Astrocyte (in vitro differentiated cells and primary cell): Measurements from ENCODE around the gene MRTFA. TPM values are rescaled to one million over a fixed set of nuclear protein-coding genes. Genes with fewer than 3 reads are reported as not detected.

ENCODE experiments used
- DNase-seq: peaks from one replicate; pipeline ENCODE4 v3.0.0-alpha.2; 2010; ENCODE audit warnings: low read depth
- FAIRE-seq: peaks from 2 replicates; lab custom pipeline; 2011; peaks lifted over from hg19 to GRCh38; lab: Jason Lieb, UNC
- H2AFZ ChIP-seq: 2 replicates; pipeline ENCODE4 v1.6.0; 2012; ENCODE audit warnings: low read depth, low read length, inconsistent platforms
- H3K27ac ChIP-seq: 2 replicates; pipeline ENCODE4 v1.5.1; 2011; ENCODE audit warnings: low read depth, low read length, inconsistent platforms
- H3K27me3 ChIP-seq: 2 replicates; pipeline ENCODE4 v1.6.0; 2011; ENCODE audit warnings: low read length, inconsistent platforms; ENCODE audit not compliant: insufficient read depth
- H3K36me3 ChIP-seq: 2 replicates; pipeline ENCODE4 v1.5.1; 2011; ENCODE audit warnings: low read length, inconsistent platforms; ENCODE audit not compliant: insufficient read depth
- H3K4me1 ChIP-seq: 2 replicates; pipeline ENCODE4 v1.5.1; 2011; ENCODE audit warnings: low read length, inconsistent platforms; ENCODE audit not compliant: insufficient read depth
- H3K4me2 ChIP-seq: 2 replicates; pipeline ENCODE4 v1.6.0; 2012; ENCODE audit warnings: low read length, inconsistent platforms
- H3K4me3 ChIP-seq: 2 replicates; pipeline ENCODE4 v1.5.1; 2011; ENCODE audit warnings: low read depth, mild to moderate bottlenecking, low read length, inconsistent platforms; ENCODE audit not compliant: insufficient read depth
- H3K79me2 ChIP-seq: 2 replicates; pipeline ENCODE4 v1.6.0; 2012; ENCODE audit warnings: mild to moderate bottlenecking, low read length, inconsistent platforms; ENCODE audit not compliant: insufficient read depth
- H3K9ac ChIP-seq: 2 replicates; pipeline ENCODE4 v1.6.0; 2012; ENCODE audit warnings: mild to moderate bottlenecking, low read length, inconsistent platforms
- H3K9me3 ChIP-seq: 2 replicates; pipeline ENCODE4 v1.5.1; 2012; ENCODE audit warnings: low read depth, mild to moderate bottlenecking, low read length, inconsistent platforms; ENCODE audit not compliant: insufficient read depth
- H4K20me1 ChIP-seq: 2 replicates; pipeline ENCODE4 v1.6.0; 2012; ENCODE audit warnings: low read length, inconsistent platforms; ENCODE audit not compliant: insufficient read depth
- H3K27ac Mint-ChIP-seq: one replicate; pipeline ENCODE4 v1.8.0; 2021; ENCODE audit warnings: mild to moderate bottlenecking, mixed read lengths; ENCODE audit not compliant: unreplicated experiment
- H3K27me3 Mint-ChIP-seq: one replicate; pipeline ENCODE4 v1.8.0; 2021; ENCODE audit warnings: low read depth, mixed read lengths; ENCODE audit not compliant: unreplicated experiment
- H3K36me3 Mint-ChIP-seq: one replicate; pipeline ENCODE4 v1.8.0; 2021; ENCODE audit warnings: low read depth, mixed read lengths; ENCODE audit not compliant: unreplicated experiment
- H3K4me1 Mint-ChIP-seq: one replicate; pipeline ENCODE4 v1.8.0; 2021; ENCODE audit warnings: low read depth, mixed read lengths; ENCODE audit not compliant: unreplicated experiment
- H3K4me3 Mint-ChIP-seq: one replicate; pipeline ENCODE4 v1.8.0; 2021; ENCODE audit warnings: mild to moderate bottlenecking, moderate library complexity, mixed read lengths; ENCODE audit not compliant: unreplicated experiment
- H3K9me3 Mint-ChIP-seq: one replicate; pipeline ENCODE4 v1.8.0; 2021; ENCODE audit warnings: mild to moderate bottlenecking, mixed read lengths; ENCODE audit not compliant: unreplicated experiment
- EZH2 ChIP-seq: IDR thresholded peaks from 2 replicates; pipeline ENCODE4 v1.6.1; 2012; ENCODE audit warnings: mild to moderate bottlenecking, low read length, inconsistent platforms; ENCODE audit not compliant: insufficient read depth
- total RNA-seq: library from RNA; stranded (reverse); gene quantifications from 2 replicates; pipeline ENCODE4 v1.2.1, GENCODE V29; 2021
- TF ChIP-seq, protein P1 (sequence below): IDR thresholded peaks from 2 replicates; pipeline ENCODE4 v1.5.1; 2011; ENCODE audit warnings: low read depth, mild to moderate bottlenecking, inconsistent platforms, low read length, moderate library complexity; ENCODE audit not compliant: insufficient read depth

MRTFA gene
- total RNA-seq, 1 donor from 2014 or later, result 74.3 TPM

DNA sequence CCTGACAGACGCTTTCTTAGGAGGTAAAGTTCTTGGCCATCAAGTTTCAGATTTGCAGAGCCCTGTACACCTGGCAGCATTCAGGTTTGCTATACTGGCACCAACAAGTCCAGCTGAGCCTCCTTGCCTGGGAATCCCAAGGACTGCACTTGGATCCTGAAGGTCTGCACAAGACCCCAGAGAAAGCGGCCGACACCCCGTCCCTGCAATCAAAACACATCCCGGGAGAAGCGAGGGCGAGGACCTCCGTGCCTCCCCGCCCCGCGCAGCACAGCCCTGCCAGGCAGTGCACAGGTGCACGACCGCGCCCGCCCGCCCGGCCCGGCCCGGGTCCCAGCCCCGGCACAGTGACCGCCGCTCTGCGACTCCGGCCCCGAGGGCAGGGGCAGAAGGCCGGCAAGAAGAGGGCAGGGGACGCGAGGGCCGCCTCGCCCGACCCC lies 559 bp downstream of the MRTFA start:
- no peaks in the 10 kb centered on the region for H3K9me3 ChIP-seq
- Mint-ChIP-seq H3K4me3 (peak overlapping the region; percentile 94), H3K9me3 (no peaks in the 10 kb centered on the region), H3K27ac (peak overlapping the region; percentile 62), H3K36me3 (peaks cover 4% of the 10 kb centered on the region), H3K4me1 (peaks cover 28% of the 10 kb centered on the region), H3K27me3 (no peaks in the 10 kb centered on the region)
- no peak for TF ChIP-seq EZH2
- TF ChIP-seq, protein P1, sequence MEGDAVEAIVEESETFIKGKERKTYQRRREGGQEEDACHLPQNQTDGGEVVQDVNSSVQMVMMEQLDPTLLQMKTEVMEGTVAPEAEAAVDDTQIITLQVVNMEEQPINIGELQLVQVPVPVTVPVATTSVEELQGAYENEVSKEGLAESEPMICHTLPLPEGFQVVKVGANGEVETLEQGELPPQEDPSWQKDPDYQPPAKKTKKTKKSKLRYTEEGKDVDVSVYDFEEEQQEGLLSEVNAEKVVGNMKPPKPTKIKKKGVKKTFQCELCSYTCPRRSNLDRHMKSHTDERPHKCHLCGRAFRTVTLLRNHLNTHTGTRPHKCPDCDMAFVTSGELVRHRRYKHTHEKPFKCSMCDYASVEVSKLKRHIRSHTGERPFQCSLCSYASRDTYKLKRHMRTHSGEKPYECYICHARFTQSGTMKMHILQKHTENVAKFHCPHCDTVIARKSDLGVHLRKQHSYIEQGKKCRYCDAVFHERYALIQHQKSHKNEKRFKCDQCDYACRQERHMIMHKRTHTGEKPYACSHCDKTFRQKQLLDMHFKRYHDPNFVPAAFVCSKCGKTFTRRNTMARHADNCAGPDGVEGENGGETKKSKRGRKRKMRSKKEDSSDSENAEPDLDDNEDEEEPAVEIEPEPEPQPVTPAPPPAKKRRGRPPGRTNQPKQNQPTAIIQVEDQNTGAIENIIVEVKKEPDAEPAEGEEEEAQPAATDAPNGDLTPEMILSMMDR, result no peak
- DNase-seq (no peak), FAIRE-seq (no peak)
- peak overlapping the region; percentile 89 for H3K9ac ChIP-seq
- peaks cover 26% of the 10 kb centered on the region for H3K4me1 ChIP-seq
- H2AFZ ChIP-seq, result peak overlapping the region; percentile 66
- H3K79me2 ChIP-seq, result peaks cover 59% of the 10 kb centered on the region
- peaks cover 48% of the 10 kb centered on the region for H4K20me1 ChIP-seq
- H3K27ac ChIP-seq, result peak overlapping the region; percentile 92
- H3K4me2 ChIP-seq, result peak overlapping the region; percentile 95
- no peaks in the 10 kb centered on the region for H3K27me3 ChIP-seq
- no peaks in the 10 kb centered on the region for H3K36me3 ChIP-seq
- peak overlapping the region; percentile 92 for H3K4me3 ChIP-seq

DNA sequence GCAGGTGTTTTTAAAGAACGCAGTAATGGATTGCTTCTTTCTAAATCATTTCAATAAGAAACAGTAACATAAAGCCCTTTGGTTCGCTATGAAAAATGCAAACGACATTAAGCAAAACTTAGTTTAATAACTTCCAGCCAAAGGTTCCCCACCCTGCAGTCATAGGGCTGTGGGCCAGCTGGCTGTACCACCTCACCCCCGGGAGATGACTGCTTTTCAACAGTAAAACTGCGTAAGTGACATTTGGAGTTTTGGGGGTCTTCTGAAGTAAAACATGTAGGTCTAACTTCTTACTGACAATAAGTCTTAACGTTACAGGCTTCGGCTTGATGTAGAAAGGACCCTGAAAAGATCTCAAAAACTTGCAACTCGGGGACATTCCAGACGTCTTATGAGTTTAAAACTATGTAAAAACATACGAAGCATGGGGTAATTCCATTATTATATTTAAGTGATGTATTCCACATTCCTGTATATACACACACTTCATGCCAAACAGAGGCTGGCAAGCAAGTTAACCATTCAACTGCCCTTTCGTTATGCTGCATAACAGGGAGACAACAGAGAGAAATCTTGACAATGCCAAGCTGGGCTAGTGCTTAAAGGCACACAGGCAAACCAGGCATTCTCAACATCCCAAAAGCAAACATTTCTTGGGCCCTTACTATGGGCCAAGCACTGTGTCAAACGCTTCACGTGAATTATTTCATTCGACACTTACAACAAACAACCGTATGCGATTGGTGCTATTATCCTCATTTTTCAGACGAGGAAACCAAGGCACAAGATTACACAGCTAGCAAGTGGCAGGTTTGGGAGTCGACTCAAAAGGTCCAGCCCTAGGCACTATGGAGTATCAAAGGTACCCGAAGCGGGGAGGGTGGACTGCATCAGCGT lies 1.2 kb downstream of the MRTFA start:
- H3K27ac ChIP-seq, result peak overlapping the region; percentile 92
- H3K4me3 Mint-ChIP-seq, result peak overlapping the region; percentile 94
- H3K27me3 ChIP-seq, result no peaks in the 10 kb centered on the region
- H3K4me1 ChIP-seq, result peaks cover 26% of the 10 kb centered on the region
- no peaks in the 10 kb centered on the region for H3K27me3 Mint-ChIP-seq
- TF ChIP-seq EZH2, result no peak
- TF ChIP-seq, protein P1, result no peak
- no peak overlapping the region for H2AFZ ChIP-seq
- DNase-seq (no peak), FAIRE-seq (no peak)
- peaks cover 4% of the 10 kb centered on the region for H3K36me3 Mint-ChIP-seq
- H3K79me2 ChIP-seq, result peaks cover 66% of the 10 kb centered on the region
- no peaks in the 10 kb centered on the region for H3K9me3 ChIP-seq
- no peaks in the 10 kb centered on the region for H3K36me3 ChIP-seq
- peaks cover 27% of the 10 kb centered on the region for H3K4me1 Mint-ChIP-seq
- peaks cover 54% of the 10 kb centered on the region for H4K20me1 ChIP-seq
- peak overlapping the region; percentile 69 for H3K27ac Mint-ChIP-seq
- H3K9ac ChIP-seq, result peak overlapping the region; percentile 89
- peak overlapping the region; percentile 95 for H3K4me2 ChIP-seq
- H3K4me3 ChIP-seq, result peak overlapping the region; percentile 92
- H3K9me3 Mint-ChIP-seq, result no peaks in the 10 kb centered on the region
